Upper lobe of left lung (tissue), 4 donors: ENCODE measurements around the gene LRRC8B.

Experiments
- POLR2A ChIP-seq, 4 donors: fragments of 450-650 bp; IDR thresholded peaks; one replicate each; pipeline ENCODE4 v1.5.1; 2016 to 2017; ENCODE audit warnings: antibody characterized with exemption in 4 of 4, mild to moderate bottlenecking in 2 of 4
- TF ChIP-seq, protein P1 (sequence below), 6 experiments: fragments of 450-650 bp in 4 of 6; fragments of 200-600 bp in 2 of 6; sonication (generic) in 2 of 6; IDR thresholded peaks; one replicate each; pipeline ENCODE4 v1.5.1; 2016 to 2019; ENCODE audit warnings: antibody characterized with exemption in 6 of 6

GRCh38 chr1:89531480-89532139, 7.0 kb downstream of the LRRC8B start:
- TF ChIP-seq, protein P1, sequence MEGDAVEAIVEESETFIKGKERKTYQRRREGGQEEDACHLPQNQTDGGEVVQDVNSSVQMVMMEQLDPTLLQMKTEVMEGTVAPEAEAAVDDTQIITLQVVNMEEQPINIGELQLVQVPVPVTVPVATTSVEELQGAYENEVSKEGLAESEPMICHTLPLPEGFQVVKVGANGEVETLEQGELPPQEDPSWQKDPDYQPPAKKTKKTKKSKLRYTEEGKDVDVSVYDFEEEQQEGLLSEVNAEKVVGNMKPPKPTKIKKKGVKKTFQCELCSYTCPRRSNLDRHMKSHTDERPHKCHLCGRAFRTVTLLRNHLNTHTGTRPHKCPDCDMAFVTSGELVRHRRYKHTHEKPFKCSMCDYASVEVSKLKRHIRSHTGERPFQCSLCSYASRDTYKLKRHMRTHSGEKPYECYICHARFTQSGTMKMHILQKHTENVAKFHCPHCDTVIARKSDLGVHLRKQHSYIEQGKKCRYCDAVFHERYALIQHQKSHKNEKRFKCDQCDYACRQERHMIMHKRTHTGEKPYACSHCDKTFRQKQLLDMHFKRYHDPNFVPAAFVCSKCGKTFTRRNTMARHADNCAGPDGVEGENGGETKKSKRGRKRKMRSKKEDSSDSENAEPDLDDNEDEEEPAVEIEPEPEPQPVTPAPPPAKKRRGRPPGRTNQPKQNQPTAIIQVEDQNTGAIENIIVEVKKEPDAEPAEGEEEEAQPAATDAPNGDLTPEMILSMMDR (IDR thresholded peaks at IDR 0.05): no peak
- no peak for TF ChIP-seq POLR2A (IDR thresholded peaks at IDR 0.05)
